GM12878 (cell line): ENCODE results near the gene TCHP.

Experiments used
- CEBPB ChIP-seq, 2 experiments: fragments of 150-350 bp in 1 of 2; IDR thresholded peaks; 2 replicates each; pipeline ENCODE4 v1.6.1; 2012 to 2014; ENCODE audit warnings: low read depth in 2 of 2, low read length in 2 of 2, borderline replicate concordance in 1 of 2, inconsistent platforms in 1 of 2
- CHD4 ChIP-seq: fragments of 200-600 bp; sonication (generic); IDR thresholded peaks from 2 replicates; pipeline ENCODE4 v1.6.1; 2016; ENCODE audit warnings: mild to moderate bottlenecking
- CTCF ChIP-seq, 3 experiments: IDR thresholded peaks in 2 of 3; conservative IDR thresholded peaks in 1 of 3; 2 replicates each; pipeline ENCODE4 v1.5.1; 2011; ENCODE audit warnings: low read depth in 3 of 3, low read length in 3 of 3, mild to moderate bottlenecking in 3 of 3, control low read depth in 2 of 3, moderate library complexity in 2 of 3, inconsistent platforms in 1 of 3, mixed read lengths in 1 of 3; ENCODE audit not compliant: control insufficient read depth in 2 of 3, insufficient read depth in 1 of 3; ENCODE audit errors: extremely low read depth in 1 of 3
- EGR1 ChIP-seq, 2 experiments: IDR thresholded peaks; 1 replicate in 1 of 2; 2 replicates in 1 of 2; pipeline ENCODE4 v1.6.1; 2011 to 2012; ENCODE audit warnings: low read depth in 2 of 2, low read length in 2 of 2, borderline replicate concordance in 1 of 2, mild to moderate bottlenecking in 1 of 2, moderate library complexity in 1 of 2
- FOXK2 ChIP-seq: fragments of 450-650 bp; IDR thresholded peaks from 2 replicates; pipeline ENCODE4 v1.6.1; 2017; ENCODE audit warnings: mild to moderate bottlenecking, moderate library complexity
- FOXM1 ChIP-seq: IDR thresholded peaks from 2 replicates; pipeline ENCODE4 v1.6.1; 2012; ENCODE audit warnings: low read depth, mild to moderate bottlenecking, inconsistent platforms, low read length, moderate library complexity
- GABPA ChIP-seq: IDR thresholded peaks from 2 replicates; pipeline ENCODE4 v1.6.1; 2014; ENCODE audit warnings: antibody characterized with exemption, low read depth, mild to moderate bottlenecking, inconsistent platforms
- POLR2A ChIP-seq: IDR thresholded peaks from 2 replicates; pipeline ENCODE4 v1.6.1; 2011; ENCODE audit warnings: low read depth, mild to moderate bottlenecking, low read length
- POLR2AphosphoS5 ChIP-seq: IDR thresholded peaks from 2 replicates; pipeline ENCODE4 v1.6.1; 2011; ENCODE audit warnings: mild to moderate bottlenecking, low read length, inconsistent platforms
- PRDM15 ChIP-seq: fragments of 450-650 bp; formaldehyde crosslinking; IDR thresholded peaks from 2 replicates; pipeline ENCODE4 v1.4.0; 2020; ENCODE audit warnings: mild to moderate bottlenecking, moderate library complexity
- SMC3 ChIP-seq: IDR thresholded peaks from 2 replicates; pipeline ENCODE4 v1.6.1; 2011; ENCODE audit warnings: low read length, improper control_type of control experiment, borderline replicate concordance
- USF2 ChIP-seq: IDR thresholded peaks from 2 replicates; pipeline ENCODE4 v1.6.1; 2011; ENCODE audit warnings: low read depth, low read length, improper control_type of control experiment, borderline replicate concordance
- ZBED1 ChIP-seq: IDR thresholded peaks from 2 replicates; pipeline ENCODE4 v1.6.1; 2016; ENCODE audit warnings: borderline replicate concordance
- ZBTB40 ChIP-seq: fragments of 450-650 bp; IDR thresholded peaks from 2 replicates; pipeline ENCODE4 v1.6.1; 2016; ENCODE audit warnings: mild to moderate bottlenecking, moderate library complexity, borderline replicate concordance

DNA sequence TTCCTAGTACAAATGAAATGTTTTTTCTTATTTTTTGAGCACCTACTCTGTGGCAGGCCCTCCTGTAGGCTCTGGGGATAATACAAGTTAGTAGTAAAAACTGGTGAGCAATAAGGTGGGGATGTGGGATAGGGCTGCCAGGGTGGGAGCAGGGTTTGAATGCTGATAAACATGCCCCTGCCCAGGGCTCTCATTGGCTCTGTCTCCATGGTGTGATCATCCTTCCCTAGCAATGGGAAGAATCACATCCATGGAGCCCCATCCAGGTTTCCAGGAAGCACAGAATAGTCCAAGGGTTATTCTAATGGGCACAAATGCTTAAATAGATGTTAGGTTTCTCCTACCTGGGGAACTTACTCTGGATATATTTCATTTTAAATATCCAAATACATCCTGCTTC lies 50.6 kb downstream of the TCHP start:
- TF ChIP-seq PRDM15 (CRISPR knock-in tag) (no peak), FOXK2 (no peak), ZBTB40 (no peak), CTCF (IDR thresholded peaks at IDR 0.05 in 2 of 3, conservative IDR thresholded peaks at IDR 0.05 in 1 of 3; ENCODE audit: control insufficient read depth in 2 of 3, extremely low read depth in 1 of 3, insufficient read depth in 1 of 3, low read depth in 3 of 3, low read length in 3 of 3) (no peak), USF2 (no peak), POLR2AphosphoS5 (no peak), EGR1 (IDR thresholded peaks at IDR 0.05; ENCODE audit: borderline replicate concordance in 1 of 2, low read depth in 2 of 2, low read length in 2 of 2) (no peak), POLR2A (no peak), SMC3 (no peak), ZBED1 (no peak), GABPA (no peak), CHD4 (no peak), FOXM1 (no peak), CEBPB (IDR thresholded peaks at IDR 0.05; ENCODE audit: borderline replicate concordance in 1 of 2, low read depth in 2 of 2, low read length in 2 of 2) (no peak)
